Measurements from ENCODE around the gene SLC25A23. TPM values are rescaled to one million over a fixed set of nuclear protein-coding genes. Genes with fewer than 3 reads are reported as not detected.
A peak's percentile ranks its signal among the peaks of the same experiment; 100 is the strongest.

Gene SLC25A23
- total RNA-seq, 1 experiment from 2014 or later, result 73.5 TPM

DNA sequence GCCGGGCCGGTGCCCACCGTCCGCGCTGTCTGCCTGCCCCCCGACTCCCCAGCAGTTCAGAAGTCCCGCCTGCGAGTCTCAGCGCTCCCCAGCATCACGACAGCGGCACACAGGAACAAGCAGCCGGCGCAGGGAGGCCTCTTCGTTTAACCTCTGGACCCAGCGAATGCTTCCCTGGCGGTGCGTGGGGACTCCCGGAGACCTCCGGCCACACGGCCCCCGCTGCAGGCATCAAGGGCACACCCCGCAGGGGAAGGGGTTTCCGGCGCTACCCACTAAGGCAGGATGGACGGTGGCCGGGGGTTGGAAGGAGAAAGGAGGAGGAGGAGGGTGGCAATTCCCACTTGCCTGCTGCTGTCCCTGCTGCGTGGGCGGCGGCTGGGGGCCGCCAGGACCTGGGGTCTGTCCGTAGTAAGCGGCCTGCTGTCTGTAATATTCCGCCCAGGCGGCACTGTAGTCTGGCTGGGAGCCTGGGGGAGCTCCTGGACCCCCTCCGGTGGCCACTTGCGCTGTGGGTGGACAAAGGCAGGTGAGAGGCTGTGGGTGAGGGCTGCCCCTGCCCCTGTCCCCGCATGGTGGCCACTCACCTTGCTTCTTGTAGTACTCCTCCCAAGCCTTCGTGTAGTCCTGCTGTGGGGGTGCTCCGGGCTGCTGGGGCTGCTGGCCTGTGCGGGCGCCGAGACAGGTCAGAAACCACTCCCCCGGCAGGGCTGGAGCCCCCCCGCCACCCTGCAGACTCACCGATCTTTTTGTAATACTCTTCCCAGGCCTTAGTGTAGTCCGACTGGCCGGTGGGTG is 44.6 kb downstream of the SLC25A23 start:
- ChIA-PET CTCF (interaction anchor here (0.6 kb wide), 1 partner anchor 12 kb away, joined by 3 read pairs; no protein-coding TSS in a partner anchor), POLR2A (no interaction called here)
- Mint-ChIP-seq H3K4me3 (ENCODE audit: unreplicated experiment) (no peak overlapping the region), H3K27me3 (ENCODE audit: insufficient read depth, unreplicated experiment) (no peaks in the 10 kb centered on the region), H3K4me1 (ENCODE audit: low read depth, unreplicated experiment) (peaks cover 5% of the 10 kb centered on the region), H3K9me3 (ENCODE audit: unreplicated experiment) (no peaks in the 10 kb centered on the region), H3K36me3 (ENCODE audit: insufficient read depth, unreplicated experiment) (peaks cover 79% of the 10 kb centered on the region), H3K27ac (ENCODE audit: unreplicated experiment) (no peak overlapping the region)
- peaks cover 5% of the 10 kb centered on the region for H3K36me3 ChIP-seq (ENCODE audit: control insufficient read depth, insufficient read depth, low read length)
- H3K4me1 ChIP-seq, result no peaks in the 10 kb centered on the region
- H3K9me3 ChIP-seq, result no peaks in the 10 kb centered on the region
- intact Hi-C loops (cut with micrococcal nuclease; ENCODE audit: unreplicated experiment), result no loop called here
- TF ChIP-seq, protein P1, sequence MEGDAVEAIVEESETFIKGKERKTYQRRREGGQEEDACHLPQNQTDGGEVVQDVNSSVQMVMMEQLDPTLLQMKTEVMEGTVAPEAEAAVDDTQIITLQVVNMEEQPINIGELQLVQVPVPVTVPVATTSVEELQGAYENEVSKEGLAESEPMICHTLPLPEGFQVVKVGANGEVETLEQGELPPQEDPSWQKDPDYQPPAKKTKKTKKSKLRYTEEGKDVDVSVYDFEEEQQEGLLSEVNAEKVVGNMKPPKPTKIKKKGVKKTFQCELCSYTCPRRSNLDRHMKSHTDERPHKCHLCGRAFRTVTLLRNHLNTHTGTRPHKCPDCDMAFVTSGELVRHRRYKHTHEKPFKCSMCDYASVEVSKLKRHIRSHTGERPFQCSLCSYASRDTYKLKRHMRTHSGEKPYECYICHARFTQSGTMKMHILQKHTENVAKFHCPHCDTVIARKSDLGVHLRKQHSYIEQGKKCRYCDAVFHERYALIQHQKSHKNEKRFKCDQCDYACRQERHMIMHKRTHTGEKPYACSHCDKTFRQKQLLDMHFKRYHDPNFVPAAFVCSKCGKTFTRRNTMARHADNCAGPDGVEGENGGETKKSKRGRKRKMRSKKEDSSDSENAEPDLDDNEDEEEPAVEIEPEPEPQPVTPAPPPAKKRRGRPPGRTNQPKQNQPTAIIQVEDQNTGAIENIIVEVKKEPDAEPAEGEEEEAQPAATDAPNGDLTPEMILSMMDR (IDR thresholded peaks at IDR 0.05; ENCODE audit: insufficient read depth in 1 of 2, low read depth in 1 of 2, low read length in 1 of 2, severe bottlenecking in 1 of 2, unreplicated experiment in 1 of 2), result no peak
- no peak overlapping the region for H3K4me3 ChIP-seq (ENCODE audit: low read depth, low read length)
- H3K27me3 ChIP-seq (replicated peaks; ENCODE audit: control insufficient read depth, insufficient read depth, low read length), result no peaks in the 10 kb centered on the region
- no TSS peak for BruUV-seq (replicated peaks)
- peak in 1 of 2 experiments; percentile 32 for DNase-seq

DNA sequence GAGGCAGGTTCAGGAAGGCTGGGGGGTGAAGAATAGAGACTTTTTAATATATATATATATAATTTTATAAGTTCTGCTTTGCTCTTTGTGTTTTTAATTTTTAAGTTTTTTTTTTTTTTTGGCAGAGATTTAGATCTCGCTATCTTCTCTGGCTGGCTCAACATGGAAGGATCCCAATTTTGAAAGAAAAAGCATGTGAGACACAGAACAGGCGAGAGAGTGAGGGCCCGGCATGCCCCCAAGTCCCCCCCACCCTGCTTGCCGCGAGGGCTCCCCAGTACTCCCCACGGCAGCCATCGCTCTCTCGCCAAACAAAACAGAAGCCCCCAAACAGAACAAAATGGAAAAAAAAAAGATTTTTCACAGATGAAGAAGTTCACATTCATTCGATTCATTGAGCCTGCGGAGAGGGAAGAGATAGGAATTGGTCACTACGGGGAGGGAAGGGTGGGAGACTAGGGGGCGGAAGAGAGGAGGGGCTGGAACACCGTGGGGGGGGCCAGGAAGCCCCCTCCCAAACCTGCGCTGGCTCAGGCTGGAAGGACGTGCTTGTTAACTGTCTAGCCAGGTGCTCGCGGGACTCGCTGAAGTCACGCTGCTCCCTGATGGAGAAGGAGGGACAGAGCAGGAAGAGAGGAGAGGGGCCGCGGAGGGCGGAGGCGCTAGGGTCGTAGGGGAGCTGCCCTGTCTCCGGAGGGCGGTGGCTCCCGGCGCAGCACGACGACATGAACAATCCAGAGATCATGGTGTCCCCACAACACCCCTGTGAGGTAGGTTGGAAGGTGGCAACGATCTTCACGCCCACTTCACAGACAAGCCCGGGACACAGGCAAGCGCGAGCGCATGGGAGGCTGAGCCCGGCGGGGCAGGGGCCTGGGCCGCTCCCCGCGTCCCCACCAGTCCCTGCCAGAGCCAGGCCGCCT is 45.6 kb downstream of the SLC25A23 start:
- Mint-ChIP-seq H3K27ac (ENCODE audit: unreplicated experiment) (no peak overlapping the region), H3K9me3 (ENCODE audit: unreplicated experiment) (no peaks in the 10 kb centered on the region), H3K27me3 (ENCODE audit: insufficient read depth, unreplicated experiment) (no peaks in the 10 kb centered on the region), H3K4me3 (ENCODE audit: unreplicated experiment) (no peak overlapping the region), H3K4me1 (ENCODE audit: low read depth, unreplicated experiment) (peaks cover 5% of the 10 kb centered on the region), H3K36me3 (ENCODE audit: insufficient read depth, unreplicated experiment) (peaks cover 74% of the 10 kb centered on the region)
- H3K9me3 ChIP-seq, result no peaks in the 10 kb centered on the region
- no peaks in the 10 kb centered on the region for H3K27me3 ChIP-seq (replicated peaks; ENCODE audit: control insufficient read depth, insufficient read depth, low read length)
- H3K4me1 ChIP-seq, result no peaks in the 10 kb centered on the region
- H3K4me3 ChIP-seq (ENCODE audit: low read depth, low read length), result no peak overlapping the region
- ChIA-PET POLR2A (no interaction called here), CTCF (interaction anchor here (0.6 kb wide), 1 partner anchor 11 kb away, joined by 3 read pairs; no protein-coding TSS in a partner anchor)
- DNase-seq, result peak in 1 of 2 experiments; percentile 36
- peaks cover 5% of the 10 kb centered on the region for H3K36me3 ChIP-seq (ENCODE audit: control insufficient read depth, insufficient read depth, low read length)
- TSS peak; percentile 53 for BruUV-seq (replicated peaks)
- intact Hi-C loops (cut with micrococcal nuclease; ENCODE audit: unreplicated experiment), result no loop called here
- TF ChIP-seq, protein P1 (IDR thresholded peaks at IDR 0.05; ENCODE audit: insufficient read depth in 1 of 2, low read depth in 1 of 2, low read length in 1 of 2, severe bottlenecking in 1 of 2, unreplicated experiment in 1 of 2), result no peak

DNA sequence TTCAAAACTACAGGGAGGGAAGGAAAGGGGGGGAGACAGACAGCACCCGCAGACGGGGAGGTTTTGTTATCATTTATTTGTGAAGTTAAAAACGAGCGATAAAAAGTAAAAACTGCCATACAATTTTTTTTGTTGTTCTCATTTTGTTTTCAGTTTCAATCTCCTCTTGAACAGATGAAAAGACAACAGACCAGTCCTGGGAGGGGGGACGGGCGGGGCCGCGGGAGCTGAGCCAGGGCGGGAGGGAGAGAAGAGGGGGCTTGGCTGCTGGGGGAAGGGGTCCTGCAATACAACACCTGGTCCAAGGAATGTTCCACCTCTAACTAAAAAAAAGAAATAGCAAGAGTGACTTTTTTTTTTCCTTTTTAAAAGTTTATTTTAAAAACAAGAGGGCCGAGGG is 46.3 kb downstream of the SLC25A23 start:
- no peak overlapping the region for H3K4me3 ChIP-seq (ENCODE audit: low read depth, low read length)
- no peaks in the 10 kb centered on the region for H3K27me3 Mint-ChIP-seq (ENCODE audit: insufficient read depth, unreplicated experiment)
- DNase-seq, result no peak
- no peaks in the 10 kb centered on the region for H3K9me3 ChIP-seq
- H3K27ac Mint-ChIP-seq (ENCODE audit: unreplicated experiment), result no peak overlapping the region
- H3K9me3 Mint-ChIP-seq (ENCODE audit: unreplicated experiment), result no peaks in the 10 kb centered on the region
- BruUV-seq (replicated peaks), result no TSS peak
- ChIA-PET CTCF (no interaction called here), POLR2A (no interaction called here)
- H3K4me1 ChIP-seq, result no peaks in the 10 kb centered on the region
- peaks cover 5% of the 10 kb centered on the region for H3K4me1 Mint-ChIP-seq (ENCODE audit: low read depth, unreplicated experiment)
- H3K27me3 ChIP-seq (replicated peaks; ENCODE audit: control insufficient read depth, insufficient read depth, low read length), result no peaks in the 10 kb centered on the region
- TF ChIP-seq, protein P1 (IDR thresholded peaks at IDR 0.05; ENCODE audit: insufficient read depth in 1 of 2, low read depth in 1 of 2, low read length in 1 of 2, severe bottlenecking in 1 of 2, unreplicated experiment in 1 of 2), result no peak
- no peak overlapping the region for H3K4me3 Mint-ChIP-seq (ENCODE audit: unreplicated experiment)
- intact Hi-C loops (cut with micrococcal nuclease; ENCODE audit: unreplicated experiment), result no loop called here
- H3K36me3 ChIP-seq (ENCODE audit: control insufficient read depth, insufficient read depth, low read length), result peaks cover 3% of the 10 kb centered on the region
- peaks cover 67% of the 10 kb centered on the region for H3K36me3 Mint-ChIP-seq (ENCODE audit: insufficient read depth, unreplicated experiment)

All from Caco-2 (cell line).